Measurements from ENCODE around the gene TSBP1.
"Not testable (repeated sequence)": the region's sequence is repeated elsewhere in the genome, so short reads cannot be mapped to it uniquely, and the experiment has no call there.

DNA sequence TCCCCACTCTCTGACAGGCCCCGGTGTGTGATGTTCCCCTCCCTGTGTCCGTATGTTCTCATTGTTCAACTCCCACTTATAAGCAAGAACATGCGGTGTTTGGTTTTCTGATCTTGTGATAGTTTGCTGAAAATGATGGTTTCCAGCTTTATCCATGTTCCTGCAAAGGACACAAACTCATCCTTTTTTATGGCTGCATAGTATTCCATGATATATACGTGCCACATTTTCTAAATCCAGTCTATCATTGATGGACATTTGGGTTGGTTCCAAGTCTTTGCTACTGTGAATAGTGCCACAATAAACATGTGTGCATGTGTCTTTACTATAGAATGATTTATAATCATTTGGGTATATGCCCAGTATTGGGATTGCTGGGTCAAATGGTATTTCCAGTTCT, 114.4 kb downstream of the TSBP1 start:
- TF ChIP-seq, protein P1, sequence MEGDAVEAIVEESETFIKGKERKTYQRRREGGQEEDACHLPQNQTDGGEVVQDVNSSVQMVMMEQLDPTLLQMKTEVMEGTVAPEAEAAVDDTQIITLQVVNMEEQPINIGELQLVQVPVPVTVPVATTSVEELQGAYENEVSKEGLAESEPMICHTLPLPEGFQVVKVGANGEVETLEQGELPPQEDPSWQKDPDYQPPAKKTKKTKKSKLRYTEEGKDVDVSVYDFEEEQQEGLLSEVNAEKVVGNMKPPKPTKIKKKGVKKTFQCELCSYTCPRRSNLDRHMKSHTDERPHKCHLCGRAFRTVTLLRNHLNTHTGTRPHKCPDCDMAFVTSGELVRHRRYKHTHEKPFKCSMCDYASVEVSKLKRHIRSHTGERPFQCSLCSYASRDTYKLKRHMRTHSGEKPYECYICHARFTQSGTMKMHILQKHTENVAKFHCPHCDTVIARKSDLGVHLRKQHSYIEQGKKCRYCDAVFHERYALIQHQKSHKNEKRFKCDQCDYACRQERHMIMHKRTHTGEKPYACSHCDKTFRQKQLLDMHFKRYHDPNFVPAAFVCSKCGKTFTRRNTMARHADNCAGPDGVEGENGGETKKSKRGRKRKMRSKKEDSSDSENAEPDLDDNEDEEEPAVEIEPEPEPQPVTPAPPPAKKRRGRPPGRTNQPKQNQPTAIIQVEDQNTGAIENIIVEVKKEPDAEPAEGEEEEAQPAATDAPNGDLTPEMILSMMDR (IDR thresholded peaks at IDR 0.05; ENCODE audit: low read depth, low read length, poor library complexity, severe bottlenecking) = not testable (repeated sequence)
- TF ChIP-seq EZH2phosphoT487 (IDR thresholded peaks at IDR 0.05; ENCODE audit: borderline replicate concordance, low read length) = not testable (repeated sequence)
